Right ventricle myocardium inferior (tissue), 1 donor: Measurements from ENCODE around the gene PRR3. TPM values are rescaled to one million over a fixed set of nuclear protein-coding genes. Genes with fewer than 3 reads are reported as not detected.
"Not testable (repeated sequence)": the region's sequence is repeated elsewhere in the genome, so short reads cannot be mapped to it uniquely, and the experiment has no call there.

Source experiments
- ATAC-seq: fragments of 200-7000 bp; cut with Tn5 transposase; one replicate; pipeline ENCODE4 v1.9.1; 2020; ENCODE audit warnings: mild to moderate bottlenecking, moderate library complexity
- DNase-seq: peaks from one replicate; pipeline ENCODE4 v3.0.0; 2021; ENCODE audit errors: missing footprints
- intact Hi-C: fragments of 100-400 bp; cut with DNase I; formaldehyde crosslinking; loops from one replicate; pipeline ENCODE4 v1.11.0; 2022
- total RNA-seq: library from RNA; stranded (reverse); fragmentation: NEBNext Ultra II Directional; extraction: Animal tissue kit (Norgen Biotek cat#: 25700); gene quantifications from one replicate; pipeline ENCODE4 v1.2.1, GENCODE V29; 2021
- donor health status: DM: no; HTN: yes; CAD: no; lungs with severe emphysema.

The PRR3 gene
- total RNA-seq, 1 donor from 2014 or later = 2.8 TPM

DNA sequence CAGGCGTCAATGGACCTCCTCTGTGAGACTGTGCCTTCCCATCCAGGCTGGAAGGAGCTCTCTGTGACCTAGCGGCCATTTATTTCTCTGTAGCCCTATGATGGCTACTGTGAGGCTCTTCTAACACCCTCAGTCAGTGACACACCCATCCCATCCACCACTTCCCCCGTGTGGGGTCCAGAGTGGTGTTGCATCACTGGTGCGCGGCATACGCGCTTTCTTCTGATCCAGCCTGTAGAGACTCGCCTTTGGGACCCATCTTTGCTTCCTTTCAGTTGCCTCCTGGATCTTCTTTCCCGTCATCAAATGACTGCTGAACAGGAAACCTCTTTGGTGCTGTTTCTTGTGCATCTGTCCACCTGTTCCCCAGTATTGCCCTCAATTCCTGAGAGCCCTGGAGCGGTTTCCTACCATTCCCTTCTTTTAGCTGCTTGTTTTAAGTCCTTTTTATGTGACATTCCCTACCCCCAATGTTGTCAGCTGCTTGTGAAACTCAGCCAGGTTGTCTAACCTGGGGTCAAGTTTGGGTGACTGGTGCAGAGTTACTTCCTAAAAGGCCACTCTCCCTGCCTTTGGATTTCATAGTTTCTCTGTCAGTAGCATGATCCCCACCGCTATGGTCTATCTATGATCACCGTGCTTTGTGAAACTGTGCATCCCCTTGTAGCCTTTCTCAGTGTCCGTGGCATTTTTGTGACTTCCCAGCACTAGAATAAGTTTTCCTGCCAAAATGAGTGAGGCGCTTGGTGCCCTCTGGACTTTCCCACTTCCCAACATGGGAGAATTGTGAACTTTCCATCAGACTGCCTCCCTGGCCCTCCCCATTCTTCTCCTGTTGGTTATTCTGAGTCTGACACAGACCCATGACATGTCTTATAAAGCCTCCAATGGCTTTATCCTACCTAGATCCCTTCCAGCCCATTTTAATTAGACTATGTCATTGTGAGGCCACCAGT, 5.7 kb downstream of the PRR3 start:
- DNase-seq (no peak), ATAC-seq (peak; percentile 26)
- intact Hi-C loops = no loop called here

DNA sequence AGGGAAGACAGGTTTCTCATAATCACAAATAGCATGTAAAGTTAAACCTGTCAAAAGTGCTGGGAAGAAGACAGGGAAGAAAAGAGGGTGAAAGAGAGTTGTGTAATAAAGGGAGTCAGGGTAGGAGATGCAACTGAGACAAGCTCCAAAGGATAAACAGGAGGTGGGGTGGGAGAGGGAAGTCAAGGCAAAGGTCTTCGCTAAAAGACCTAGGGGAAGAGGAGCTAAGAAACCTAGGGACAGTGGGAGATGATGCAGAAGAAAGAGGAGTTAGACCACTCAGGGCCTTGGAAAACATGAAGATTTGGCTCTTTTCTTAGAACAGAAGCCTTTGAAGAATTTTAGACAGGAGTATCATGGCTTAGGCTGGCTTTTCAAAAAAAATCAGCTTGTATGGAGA, 7.0 kb downstream of the PRR3 start:
- ATAC-seq = no peak
- intact Hi-C loops = no loop called here
- DNase-seq = no peak

DNA sequence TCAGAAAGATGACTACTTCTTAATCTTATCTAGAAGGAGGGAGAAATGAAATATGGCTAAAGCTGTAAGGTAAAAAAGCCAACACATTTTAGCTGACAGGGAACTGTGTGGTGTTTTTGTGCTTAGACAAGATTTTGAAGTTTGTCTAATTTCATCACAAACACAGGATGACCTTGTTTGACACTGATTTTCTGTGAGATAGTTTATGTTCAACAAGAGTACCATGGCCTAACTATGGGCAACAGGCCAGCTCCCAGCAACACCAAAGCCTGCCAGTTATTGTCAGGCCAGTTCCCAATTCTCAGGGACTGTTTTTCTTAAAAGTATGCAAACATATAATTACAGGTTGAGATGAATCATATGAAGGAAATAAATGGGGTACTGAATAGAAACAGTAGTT, 8.7 kb downstream of the PRR3 start:
- intact Hi-C loops = no loop called here
- ATAC-seq = no peak
- no peak for DNase-seq

DNA sequence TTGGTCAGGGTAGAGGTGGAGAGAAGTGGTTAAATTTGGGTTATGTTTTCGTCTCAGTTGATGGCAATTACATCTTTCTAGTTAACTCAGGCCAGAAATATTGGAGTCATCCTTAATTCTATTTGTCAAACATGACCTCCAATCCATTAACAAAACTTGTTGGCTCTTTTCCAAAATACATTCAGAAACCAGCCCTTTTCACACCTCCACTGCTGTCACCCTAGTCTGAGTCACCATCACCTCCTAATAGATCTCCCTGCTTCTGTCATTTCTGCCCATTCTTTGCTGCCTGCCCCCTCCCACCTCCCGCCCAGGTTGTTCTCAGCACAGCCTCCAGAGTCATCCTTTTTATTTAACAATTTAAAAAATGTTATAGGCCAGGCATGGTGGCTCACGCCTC, 11.2 kb downstream of the PRR3 start:
- no peak for ATAC-seq
- no peak for DNase-seq
- intact Hi-C loops = no loop called here

DNA sequence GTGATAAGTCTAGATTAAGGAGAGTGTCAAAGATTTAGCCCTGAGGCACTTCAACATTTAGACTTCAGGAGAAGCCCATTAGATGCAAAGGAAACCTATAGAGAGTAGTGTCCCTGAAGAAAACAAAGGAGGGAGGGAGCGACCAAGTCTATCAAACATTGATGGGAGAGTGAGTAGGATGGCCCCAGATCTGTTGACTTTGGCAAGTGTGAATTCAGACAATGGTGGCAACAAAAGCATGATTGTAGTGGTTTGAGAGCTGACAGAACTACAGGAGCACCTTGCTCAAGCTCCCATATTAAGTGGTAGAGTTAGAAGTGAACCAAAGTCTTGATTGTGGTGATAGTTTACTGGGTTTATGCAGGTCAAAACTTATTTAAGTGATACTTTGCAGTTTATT, 13.2 kb downstream of the PRR3 start:
- intact Hi-C loops = loop anchor here (2.0 to 5.0 kb wide), 2 partner anchors 13 to 42 kb away; partner anchors contain the start of genes GNL1 and PRR3
- DNase-seq (no peak), ATAC-seq (no peak)

DNA sequence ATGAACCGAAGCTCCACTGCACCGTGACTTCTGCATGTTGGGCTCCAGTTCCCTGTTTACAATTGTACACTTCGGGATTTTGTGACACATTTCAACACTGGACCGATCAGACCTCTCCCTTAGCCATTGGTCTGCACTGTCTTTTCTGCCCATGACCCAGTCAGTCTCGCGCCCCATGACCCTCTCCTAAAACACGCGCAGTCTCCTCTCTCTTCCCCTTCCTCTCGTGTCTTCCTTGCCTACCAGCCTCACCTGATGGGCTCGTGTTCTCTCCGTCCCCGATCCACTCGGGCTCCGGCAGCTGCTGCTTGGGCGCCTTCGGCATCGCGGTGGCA, 13.6 kb downstream of the PRR3 start:
- intact Hi-C loops = loop anchor here (2.0 to 5.0 kb wide), 2 partner anchors 14 to 42 kb away; partner anchors contain the start of genes GNL1 and PRR3
- DNase-seq = peak; percentile 64
- ATAC-seq = peak; percentile 7

DNA sequence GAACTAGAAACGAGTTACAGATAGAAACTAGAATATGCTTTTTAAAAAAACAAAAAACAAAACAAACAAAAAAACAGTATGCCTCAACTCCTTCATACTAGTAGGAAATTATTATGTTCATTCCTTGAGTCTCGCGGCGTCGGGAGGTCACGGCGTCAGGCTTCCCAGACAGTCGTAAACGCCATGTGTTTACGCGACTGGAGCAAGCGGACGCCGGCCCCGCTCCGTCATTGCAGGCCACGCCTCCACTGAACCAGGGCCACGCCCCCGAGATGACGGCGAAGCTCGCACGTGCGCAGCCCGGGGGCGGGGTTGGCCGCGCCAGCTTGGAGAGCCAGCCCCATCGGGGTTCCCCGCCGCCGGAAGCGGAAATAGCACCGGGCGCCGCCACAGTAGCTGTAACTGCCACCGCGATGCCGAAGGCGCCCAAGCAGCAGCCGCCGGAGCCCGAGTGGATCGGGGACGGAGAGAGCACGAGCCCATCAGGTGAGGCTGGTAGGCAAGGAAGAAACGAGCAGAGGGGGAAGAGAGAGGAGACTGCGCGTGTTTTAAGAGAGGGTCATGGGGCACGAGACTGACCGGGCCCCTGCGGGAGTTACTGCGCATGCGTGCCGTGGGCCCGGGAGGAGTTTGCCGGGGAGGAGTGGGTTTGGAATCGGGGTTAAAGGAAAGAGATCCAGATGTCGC, 14.1 kb downstream of the PRR3 start, which contains the start of gene ABCF1:
Gene ABCF1 (plus strand): TSS at position 368 of the 687 bp plus-strand sequence. CDS start 46 bp downstream, at position 414.
- ATAC-seq = peak; percentile 99
- intact Hi-C loops = loop anchor here (2.0 to 5.0 kb wide), 2 partner anchors 14 to 41 kb away; partner anchors contain the start of genes GNL1 and PRR3

DNA sequence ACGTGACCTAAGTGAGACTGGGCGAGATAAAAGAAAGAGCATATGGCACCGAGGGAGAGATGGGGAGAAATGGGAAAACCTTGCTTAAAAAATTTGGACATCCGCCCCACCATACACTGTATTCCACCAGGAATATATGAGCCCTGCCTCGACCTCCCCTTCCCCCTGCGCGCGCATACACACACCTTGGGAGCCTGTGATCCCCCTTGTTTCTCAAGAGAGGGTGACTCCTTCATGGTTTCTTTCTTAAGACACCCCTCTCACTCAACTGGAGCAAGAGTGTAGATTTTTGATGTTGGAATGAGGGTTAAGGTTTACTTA, 14.6 kb downstream of the PRR3 start:
- no peak for DNase-seq
- no peak for ATAC-seq
- intact Hi-C loops = loop anchor here (2.0 to 5.0 kb wide), 2 partner anchors 15 to 41 kb away; partner anchors contain the start of genes GNL1 and PRR3

More for the DNA sequence above, 14.1 kb downstream of the PRR3 start, which contains the start of gene ABCF1:
- DNase-seq = peak; percentile 100

DNA sequence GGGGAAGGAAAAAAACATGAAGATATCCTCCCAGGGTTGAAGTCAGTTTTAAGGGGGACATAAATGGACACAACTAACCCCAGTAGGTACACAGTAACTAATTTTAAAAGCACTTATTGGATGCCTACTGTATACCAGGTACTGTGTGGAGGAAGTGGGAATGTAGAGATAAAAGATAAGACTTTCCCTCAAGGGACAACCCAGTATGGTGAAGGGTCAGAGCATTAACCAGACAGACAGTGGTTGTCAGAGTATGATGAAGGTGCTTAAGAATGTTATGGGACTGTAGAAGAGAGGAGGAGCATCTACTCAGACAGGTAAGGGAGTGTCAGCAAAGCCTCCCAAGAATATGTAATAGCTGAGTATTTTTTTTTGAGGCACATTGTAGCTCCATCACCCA, 15.1 kb downstream of the PRR3 start:
- DNase-seq (no peak), ATAC-seq (no peak)
- intact Hi-C loops = loop anchor here (5.0 kb wide), 1 partner anchor 40 kb away; no protein-coding TSS in a partner anchor

DNA sequence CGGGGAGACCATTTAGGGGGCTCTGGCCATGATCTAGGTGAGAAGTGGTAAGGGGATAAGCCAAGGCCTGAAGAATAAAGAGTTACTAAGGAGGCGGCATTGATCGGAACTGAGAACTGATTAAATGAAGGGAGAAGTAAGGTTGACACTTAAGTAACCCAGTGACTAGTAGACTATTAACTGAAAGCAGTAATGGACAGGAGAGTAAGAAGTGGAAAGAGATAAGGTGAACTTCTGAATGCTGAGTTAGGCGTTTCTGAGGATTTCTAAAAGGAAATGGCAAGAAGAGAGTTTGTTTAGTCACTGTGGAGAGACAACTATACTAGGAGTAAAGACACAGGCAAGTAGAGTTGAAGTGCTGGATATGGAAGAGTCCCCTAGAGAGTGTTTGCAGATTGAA, 16.0 kb downstream of the PRR3 start:
- ATAC-seq (no peak), DNase-seq (no peak)
- intact Hi-C loops = loop anchor here (5.0 kb wide), 1 partner anchor 39 kb away; no protein-coding TSS in a partner anchor

DNA sequence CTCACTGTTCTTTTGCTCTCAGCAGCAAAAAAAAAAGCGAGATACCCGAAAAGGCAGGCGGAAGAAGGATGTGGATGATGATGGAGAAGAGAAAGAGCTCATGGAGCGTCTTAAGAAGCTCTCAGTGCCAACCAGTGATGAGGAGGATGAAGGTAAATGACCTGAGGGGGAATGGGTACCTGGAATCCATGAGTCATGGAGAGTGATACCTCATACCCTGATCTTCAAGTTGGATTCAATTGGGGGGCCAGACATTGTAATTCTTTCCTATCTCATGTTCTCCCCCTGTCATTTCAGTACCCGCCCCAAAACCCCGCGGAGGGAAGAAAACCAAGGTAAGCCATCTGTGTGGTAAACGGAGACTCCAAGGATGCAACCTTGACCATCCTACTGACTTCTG, 21.0 kb downstream of the PRR3 start:
- ATAC-seq (no peak), DNase-seq (no peak)
- intact Hi-C loops = no loop called here

DNA sequence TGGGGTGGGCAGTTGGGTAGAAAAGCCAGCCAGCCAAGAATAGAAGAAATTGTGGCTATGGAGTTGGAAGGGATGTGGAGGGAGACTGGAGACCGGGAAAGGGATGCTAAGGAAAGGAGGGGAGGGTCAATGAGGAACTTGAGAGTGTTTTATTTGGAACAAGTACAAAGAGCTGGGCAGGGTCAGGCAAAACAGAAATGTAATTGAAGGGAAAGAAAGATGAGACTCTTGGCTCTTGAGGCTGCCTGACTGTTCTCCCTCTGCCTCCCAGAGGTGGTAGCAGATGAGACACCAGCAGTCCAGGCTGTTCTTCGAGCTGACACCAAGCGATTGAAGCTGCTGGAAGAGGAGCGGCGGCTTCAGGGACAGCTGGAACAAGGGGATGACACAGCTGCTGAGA, 26.8 kb downstream of the PRR3 start:
- no peak for ATAC-seq
- intact Hi-C loops = no loop called here
- DNase-seq = no peak

DNA sequence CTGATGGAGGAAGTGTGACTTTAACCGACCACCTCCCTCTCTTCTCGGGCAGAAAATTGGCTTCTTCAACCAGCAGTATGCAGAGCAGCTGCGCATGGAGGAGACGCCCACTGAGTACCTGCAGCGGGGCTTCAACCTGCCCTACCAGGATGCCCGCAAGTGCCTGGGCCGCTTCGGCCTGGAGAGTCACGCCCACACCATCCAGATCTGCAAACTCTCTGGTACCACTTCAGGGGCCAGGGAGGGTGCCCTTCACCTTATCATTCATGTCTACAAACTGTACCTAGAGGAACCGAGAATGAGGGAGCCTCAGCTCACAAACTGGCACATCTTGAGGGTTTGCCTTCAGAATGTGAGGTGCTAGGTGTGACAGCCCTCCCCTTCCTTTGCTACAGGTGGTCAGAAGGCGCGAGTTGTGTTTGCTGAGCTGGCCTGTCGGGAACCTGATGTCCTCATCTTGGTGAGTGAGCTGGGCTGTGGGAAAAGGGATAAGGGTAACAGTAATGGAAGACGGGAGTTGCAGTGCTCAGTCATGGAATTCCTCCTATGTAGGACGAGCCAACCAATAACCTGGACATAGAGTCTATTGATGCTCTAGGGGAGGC, 32.8 kb downstream of the PRR3 start:
- DNase-seq (no peak), ATAC-seq (no peak)
- intact Hi-C loops = no loop called here

DNA sequence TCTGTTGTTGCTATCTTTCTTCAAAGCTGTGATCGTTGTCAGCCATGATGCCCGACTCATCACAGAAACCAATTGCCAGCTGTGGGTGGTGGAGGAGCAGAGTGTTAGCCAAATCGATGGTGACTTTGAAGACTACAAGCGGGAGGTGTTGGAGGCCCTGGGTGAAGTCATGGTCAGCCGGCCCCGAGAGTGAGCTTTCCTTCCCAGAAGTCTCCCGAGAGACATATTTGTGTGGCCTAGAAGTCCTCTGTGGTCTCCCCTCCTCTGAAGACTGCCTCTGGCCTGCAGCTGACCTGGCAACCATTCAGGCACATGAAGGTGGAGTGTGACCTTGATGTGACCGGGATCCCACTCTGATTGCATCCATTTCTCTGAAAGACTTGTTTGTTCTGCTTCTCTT, 33.4 kb downstream of the PRR3 start:
- intact Hi-C loops = no loop called here
- ATAC-seq (peak; percentile 13), DNase-seq (no peak)

DNA sequence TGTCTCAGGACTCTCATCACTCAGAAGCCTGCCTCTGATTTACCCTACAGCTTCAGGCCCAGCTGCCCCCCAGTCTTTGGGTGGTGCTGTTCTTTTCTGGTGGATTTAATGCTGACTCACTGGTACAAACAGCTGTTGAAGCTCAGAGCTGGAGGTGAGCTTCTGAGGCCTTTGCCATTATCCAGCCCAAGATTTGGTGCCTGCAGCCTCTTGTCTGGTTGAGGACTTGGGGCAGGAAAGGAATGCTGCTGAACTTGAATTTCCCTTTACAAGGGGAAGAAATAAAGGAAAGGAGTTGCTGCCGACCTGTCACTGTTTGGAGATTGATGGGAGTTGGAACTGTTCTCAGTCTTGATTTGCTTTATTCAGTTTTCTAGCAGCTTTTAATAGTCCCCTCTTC, 33.9 kb downstream of the PRR3 start:
- DNase-seq (no peak), ATAC-seq (no peak)
- intact Hi-C loops = no loop called here

DNA sequence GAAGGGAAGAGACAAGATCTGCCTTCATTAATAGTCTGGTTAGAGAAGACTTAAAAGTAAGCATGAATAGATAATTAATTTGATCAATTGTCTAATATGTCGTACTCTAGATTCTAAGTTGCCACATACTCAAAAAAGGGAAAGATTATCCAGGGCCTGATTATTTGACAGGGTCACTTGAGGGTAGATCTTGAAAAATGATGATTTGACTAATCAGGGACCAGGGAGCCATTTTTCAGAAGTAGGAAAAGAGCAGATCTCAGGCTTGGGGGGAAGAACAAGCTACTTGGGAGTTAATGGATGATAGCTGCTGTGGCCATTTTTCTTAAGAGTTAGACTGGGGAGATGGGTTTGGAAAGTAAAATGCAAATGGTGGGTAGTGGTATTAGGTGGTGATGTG, 35.2 kb downstream of the PRR3 start:
- ATAC-seq = no peak
- intact Hi-C loops = no loop called here
- DNase-seq = no peak

DNA sequence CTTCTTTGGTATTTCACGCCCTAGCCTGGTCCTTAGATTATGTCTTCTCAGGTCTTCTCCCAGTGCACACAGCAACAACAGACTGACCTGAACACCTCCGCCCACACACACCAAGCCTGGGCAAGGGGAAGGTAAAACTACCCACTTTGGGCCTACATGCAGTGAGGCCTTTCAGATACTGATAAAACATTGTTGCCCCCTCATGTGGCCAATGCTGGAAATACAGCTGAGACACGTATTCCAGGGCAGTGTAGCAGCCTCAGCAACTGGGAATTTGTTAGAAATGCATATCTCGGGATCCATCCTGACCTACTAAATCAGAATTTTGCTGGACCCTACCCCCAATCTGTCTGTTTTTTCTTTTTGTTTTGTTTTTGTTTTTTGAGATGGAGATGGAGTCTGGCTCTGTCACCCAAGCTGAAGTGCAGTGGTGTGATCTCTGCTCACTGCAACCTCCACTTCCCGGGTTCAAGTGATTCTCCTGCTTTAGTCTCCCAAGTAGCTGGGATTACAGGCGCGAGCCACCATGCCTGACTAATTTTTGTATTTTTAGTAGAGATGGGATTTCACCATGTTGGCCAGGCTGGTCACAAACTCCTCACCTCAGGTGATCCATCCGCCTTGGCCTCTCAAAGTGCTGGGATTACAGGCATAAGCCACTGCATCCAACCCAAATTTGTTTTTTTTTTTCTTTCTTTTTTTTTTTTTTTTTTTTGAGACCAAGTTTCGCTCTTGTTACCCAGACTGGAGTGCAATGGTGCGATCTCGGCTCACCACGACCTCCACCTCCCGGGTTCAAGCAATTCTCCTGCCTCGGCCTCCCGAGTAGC, 40.4 kb downstream of the PRR3 start:
- intact Hi-C loops = loop anchor here (5.0 kb wide), 2 partner anchors 55 to 115 kb away; no protein-coding TSS in a partner anchor
- not testable (repeated sequence) for DNase-seq
- peak; percentile 63 for ATAC-seq

DNA sequence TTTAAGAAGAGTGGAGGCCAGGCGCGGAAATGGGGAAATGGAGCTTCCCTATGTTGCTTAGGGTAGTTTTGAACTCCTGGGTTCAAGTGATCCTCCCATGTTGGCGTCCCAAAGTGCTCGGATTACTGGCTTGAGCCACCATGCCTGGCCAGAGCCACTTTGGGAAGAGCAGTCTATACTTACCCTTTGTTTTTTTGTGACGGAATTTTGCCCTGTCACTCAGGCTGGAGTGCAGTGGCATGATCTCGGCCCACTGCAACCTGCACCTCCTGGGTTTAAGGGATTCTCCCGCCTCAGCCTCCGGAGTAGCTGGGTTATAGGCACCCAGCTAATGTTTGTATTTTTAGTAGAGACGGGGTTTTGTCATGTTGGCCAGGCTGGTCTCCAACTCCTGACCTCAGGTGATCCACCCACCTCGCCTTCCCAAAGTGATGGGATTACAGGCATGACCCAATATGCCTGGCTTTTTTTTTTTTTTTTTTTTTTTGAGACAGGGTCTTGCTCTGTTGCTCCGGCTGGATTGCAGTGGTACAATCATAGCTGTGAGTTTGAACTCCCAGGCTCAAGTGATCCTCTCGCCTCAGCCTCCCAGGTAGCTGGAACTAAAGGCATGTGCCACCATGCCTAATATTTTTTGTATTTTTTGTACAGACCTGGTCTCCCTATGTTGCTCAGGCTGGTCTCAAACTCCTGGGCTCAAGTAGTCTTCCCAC, 42.0 kb downstream of the PRR3 start:
- peak; percentile 3 for ATAC-seq
- DNase-seq = no peak
- intact Hi-C loops = loop anchor here (5.0 kb wide), 2 partner anchors 57 to 117 kb away; no protein-coding TSS in a partner anchor
